Measurements from ENCODE around the gene SLC12A9. TPM values are rescaled to one million over a fixed set of nuclear protein-coding genes. Genes with fewer than 3 reads are reported as not detected.

The SLC12A9 gene
- total RNA-seq, 2 donors from 2014 or later: 20.0 to 25.2 TPM

DNA sequence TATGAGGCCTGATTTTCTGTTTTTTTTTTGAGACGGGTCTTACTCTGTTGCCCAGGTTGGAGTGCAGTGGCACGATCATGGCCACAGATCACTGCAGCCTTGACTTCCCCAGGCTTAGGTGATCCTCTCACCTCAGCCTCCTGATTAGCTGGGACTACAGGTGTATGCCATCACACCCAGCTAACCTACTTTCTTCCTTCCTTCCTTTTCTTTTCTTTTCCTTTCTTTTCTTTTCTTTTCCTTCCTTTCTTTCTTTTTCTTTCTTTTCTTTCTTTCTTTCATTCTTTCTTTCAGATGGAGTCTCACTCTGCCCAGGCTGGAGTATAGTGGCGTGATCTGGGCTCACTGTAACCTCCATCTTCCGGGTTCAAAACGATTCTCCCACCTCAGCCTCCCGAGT is 26.2 kb downstream of the SLC12A9 start:
- Histone ChIP-seq H3K27ac (no peak overlapping the region), H3K4me1 (ENCODE audit: control insufficient read depth in 1 of 2, low read depth in 2 of 2) (peaks cover 17 to 51% of the 10 kb centered on the region in 2 donors), H3K9me3 (no peaks in the 10 kb centered on the region), H3K36me3 (peaks cover 33% of the 10 kb centered on the region), H3K27me3 (replicated peaks; ENCODE audit: insufficient read depth) (no peaks in the 10 kb centered on the region), H3K4me3 (no peak overlapping the region)
- ATAC-seq (ENCODE audit: insufficient number of reproducible peaks, low FRiP score, low read depth) (no peak), DNase-seq (ENCODE audit: low spot score) (no peak)
- TF ChIP-seq, protein P1, sequence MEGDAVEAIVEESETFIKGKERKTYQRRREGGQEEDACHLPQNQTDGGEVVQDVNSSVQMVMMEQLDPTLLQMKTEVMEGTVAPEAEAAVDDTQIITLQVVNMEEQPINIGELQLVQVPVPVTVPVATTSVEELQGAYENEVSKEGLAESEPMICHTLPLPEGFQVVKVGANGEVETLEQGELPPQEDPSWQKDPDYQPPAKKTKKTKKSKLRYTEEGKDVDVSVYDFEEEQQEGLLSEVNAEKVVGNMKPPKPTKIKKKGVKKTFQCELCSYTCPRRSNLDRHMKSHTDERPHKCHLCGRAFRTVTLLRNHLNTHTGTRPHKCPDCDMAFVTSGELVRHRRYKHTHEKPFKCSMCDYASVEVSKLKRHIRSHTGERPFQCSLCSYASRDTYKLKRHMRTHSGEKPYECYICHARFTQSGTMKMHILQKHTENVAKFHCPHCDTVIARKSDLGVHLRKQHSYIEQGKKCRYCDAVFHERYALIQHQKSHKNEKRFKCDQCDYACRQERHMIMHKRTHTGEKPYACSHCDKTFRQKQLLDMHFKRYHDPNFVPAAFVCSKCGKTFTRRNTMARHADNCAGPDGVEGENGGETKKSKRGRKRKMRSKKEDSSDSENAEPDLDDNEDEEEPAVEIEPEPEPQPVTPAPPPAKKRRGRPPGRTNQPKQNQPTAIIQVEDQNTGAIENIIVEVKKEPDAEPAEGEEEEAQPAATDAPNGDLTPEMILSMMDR (IDR thresholded peaks at IDR 0.05): no peak

DNA sequence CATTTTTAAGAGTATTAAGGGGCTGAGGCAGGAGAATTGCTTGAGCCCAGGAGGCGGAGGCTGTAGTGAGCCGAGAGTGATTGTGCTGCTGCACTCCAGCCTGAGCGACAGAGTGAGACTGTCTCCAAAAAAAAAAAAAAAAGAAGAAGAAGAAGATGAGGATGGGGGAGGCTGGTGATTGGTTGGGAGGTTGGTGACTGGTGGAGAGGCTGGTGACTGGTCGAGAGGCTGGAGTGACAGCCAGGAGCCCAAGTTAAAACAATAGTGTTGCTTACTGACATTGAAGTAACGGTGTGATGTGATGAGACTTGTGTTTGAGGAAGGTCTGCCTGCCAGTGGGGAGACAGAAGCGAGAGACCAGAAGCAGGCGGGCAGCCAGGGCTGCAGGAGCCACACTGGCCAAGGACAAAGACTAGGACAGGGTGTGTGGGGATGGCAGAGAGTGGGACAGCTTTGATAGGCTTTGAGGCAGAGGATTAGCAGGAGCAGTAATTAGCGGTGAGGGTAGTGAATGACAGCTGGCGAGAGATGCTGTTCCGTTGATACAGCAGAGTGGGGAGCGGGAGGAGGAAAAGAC is 27.3 kb downstream of the SLC12A9 start:
- no peak for ATAC-seq (ENCODE audit: insufficient number of reproducible peaks, low FRiP score, low read depth)
- Histone ChIP-seq H3K4me3 (no peak overlapping the region), H3K9me3 (no peaks in the 10 kb centered on the region), H3K4me1 (ENCODE audit: control insufficient read depth in 1 of 2, low read depth in 2 of 2) (peaks cover 13 to 42% of the 10 kb centered on the region in 2 donors), H3K27ac (no peak overlapping the region), H3K27me3 (replicated peaks; ENCODE audit: insufficient read depth) (no peaks in the 10 kb centered on the region), H3K36me3 (peaks cover 44% of the 10 kb centered on the region)
- TF ChIP-seq, protein P1 (IDR thresholded peaks at IDR 0.05): no peak
- DNase-seq (ENCODE audit: low spot score): no peak

DNA sequence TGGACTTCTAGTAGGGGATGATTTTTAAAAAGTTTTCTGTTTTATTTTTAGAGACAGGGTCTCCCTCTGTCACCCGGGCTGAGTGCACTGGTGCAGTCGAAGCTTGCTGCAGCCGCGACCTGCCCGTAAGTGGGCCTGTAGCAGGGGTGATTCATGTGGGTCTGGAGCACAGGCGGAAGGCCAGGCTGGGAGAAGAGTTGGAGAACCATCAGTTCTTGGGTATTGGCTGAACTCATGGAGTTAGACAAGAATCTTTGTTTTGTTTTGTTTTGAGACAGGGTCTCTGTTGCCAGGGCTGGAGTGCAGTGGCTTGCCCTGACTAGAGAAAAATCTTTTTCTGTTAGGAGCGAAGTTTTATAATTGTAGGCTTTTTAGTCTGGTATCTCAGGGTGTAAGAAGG is 28.1 kb downstream of the SLC12A9 start:
- no peaks in the 10 kb centered on the region for H3K9me3 ChIP-seq
- ATAC-seq (ENCODE audit: insufficient number of reproducible peaks, low FRiP score, low read depth): no peak
- H3K4me1 ChIP-seq (ENCODE audit: control insufficient read depth in 1 of 2, low read depth in 2 of 2): peaks cover 13 to 41% of the 10 kb centered on the region in 2 donors
- H3K4me3 ChIP-seq: no peak overlapping the region
- H3K27me3 ChIP-seq (replicated peaks; ENCODE audit: insufficient read depth): no peaks in the 10 kb centered on the region
- H3K27ac ChIP-seq: no peak overlapping the region
- no peak for DNase-seq (ENCODE audit: low spot score)
- TF ChIP-seq, protein P1 (IDR thresholded peaks at IDR 0.05): no peak
- H3K36me3 ChIP-seq: peaks cover 53% of the 10 kb centered on the region

DNA sequence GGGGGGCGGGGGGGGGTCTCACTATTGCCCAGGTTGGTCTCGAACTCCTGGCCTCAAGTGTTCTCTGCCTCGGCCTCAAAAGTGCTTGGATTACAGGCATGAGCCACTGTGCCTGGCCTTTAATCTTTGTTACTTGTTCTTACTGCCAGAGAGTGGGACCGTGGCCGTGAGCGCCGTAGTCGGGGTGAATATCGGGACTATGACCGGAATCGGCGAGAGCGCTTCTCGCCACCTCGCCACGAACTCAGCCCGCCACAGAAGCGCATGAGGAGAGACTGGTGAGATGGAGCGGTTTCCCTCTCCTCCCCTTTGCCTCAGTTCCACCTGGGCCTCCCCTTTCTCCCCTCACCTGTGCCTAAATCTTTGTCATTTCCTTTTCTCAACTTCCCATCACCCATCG is 28.6 kb downstream of the SLC12A9 start:
- H3K9me3 ChIP-seq: no peaks in the 10 kb centered on the region
- ATAC-seq (ENCODE audit: insufficient number of reproducible peaks, low FRiP score, low read depth): no peak

DNA sequence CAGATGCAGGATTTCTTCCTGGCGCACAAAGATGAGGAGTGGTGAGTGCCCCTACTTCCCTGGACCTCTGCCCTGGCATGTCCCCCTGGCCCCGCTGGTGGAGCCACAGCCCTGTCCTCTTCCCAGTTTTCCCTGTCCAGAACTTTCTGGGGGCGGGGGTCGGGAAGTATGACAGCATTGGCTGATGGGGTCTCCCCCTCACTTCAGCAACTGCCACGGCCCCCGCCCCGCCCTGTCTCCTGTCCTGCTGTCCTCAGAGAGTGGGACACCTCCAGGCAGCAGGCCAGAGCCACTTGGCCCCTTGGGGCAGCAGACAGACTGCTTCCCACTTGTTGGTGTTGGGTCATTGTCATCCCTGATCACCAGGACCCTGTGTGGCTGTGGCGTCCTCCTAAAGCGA is 29.7 kb downstream of the SLC12A9 start:
- H3K27ac ChIP-seq: no peak overlapping the region
- no peaks in the 10 kb centered on the region for H3K9me3 ChIP-seq
- TF ChIP-seq, protein P1 (IDR thresholded peaks at IDR 0.05): no peak
- DNase-seq (ENCODE audit: low spot score): no peak
- H3K4me1 ChIP-seq (ENCODE audit: control insufficient read depth in 1 of 2, low read depth in 2 of 2): peaks cover 0 to 25% of the 10 kb centered on the region in 2 donors
- no peak overlapping the region for H3K4me3 ChIP-seq
- no peak for ATAC-seq (ENCODE audit: insufficient number of reproducible peaks, low FRiP score, low read depth)
- H3K36me3 ChIP-seq: peaks cover 69% of the 10 kb centered on the region
- H3K27me3 ChIP-seq (replicated peaks; ENCODE audit: insufficient read depth): no peaks in the 10 kb centered on the region

More for the DNA sequence above, 28.6 kb downstream of the SLC12A9 start:
- no peaks in the 10 kb centered on the region for H3K27me3 ChIP-seq (replicated peaks; ENCODE audit: insufficient read depth)
- no peak overlapping the region for H3K27ac ChIP-seq
- TF ChIP-seq, protein P1 (IDR thresholded peaks at IDR 0.05): no peak
- no peak for DNase-seq (ENCODE audit: low spot score)
- H3K4me3 ChIP-seq: no peak overlapping the region
- peaks cover 58% of the 10 kb centered on the region for H3K36me3 ChIP-seq
- peaks cover 9 to 36% of the 10 kb centered on the region in 2 donors for H3K4me1 ChIP-seq (ENCODE audit: control insufficient read depth in 1 of 2, low read depth in 2 of 2)

Data from thoracic aorta (tissue), 2 donors.